HUES6 (cell line): ENCODE measurements around the gene ATP5PO.
A peak's percentile ranks its signal among the peaks of the same experiment; 100 is the strongest.

Experiments
- H3K27ac ChIP-seq: 2 replicates; pipeline ENCODE4 v1.7.0; 2013; ENCODE audit warnings: low read depth, mild to moderate bottlenecking, low read length, inconsistent platforms
- H3K27me3 ChIP-seq: 2 replicates; pipeline ENCODE4 v1.6.1; 2013; ENCODE audit warnings: low read length; ENCODE audit not compliant: control insufficient read depth, insufficient read depth
- H3K36me3 ChIP-seq: 2 replicates; pipeline ENCODE4 v1.6.1; 2013; ENCODE audit warnings: low read length; ENCODE audit not compliant: control insufficient read depth, insufficient read depth
- H3K4me1 ChIP-seq: 2 replicates; pipeline ENCODE4 v1.6.1; 2013; ENCODE audit warnings: low read length; ENCODE audit not compliant: control insufficient read depth, insufficient read depth
- H3K4me3 ChIP-seq: 2 replicates; pipeline ENCODE4 v1.5.1; 2013; ENCODE audit warnings: low read depth, low read length
- H3K9ac ChIP-seq: one replicate; pipeline ENCODE4 v1.6.1; 2013; ENCODE audit warnings: mild to moderate bottlenecking, low read length
- H3K9me3 ChIP-seq: 2 replicates; pipeline ENCODE4 v1.6.1; 2013; ENCODE audit warnings: low read depth, low read length; ENCODE audit not compliant: control insufficient read depth, insufficient read depth

The ATP5PO gene, protein sequence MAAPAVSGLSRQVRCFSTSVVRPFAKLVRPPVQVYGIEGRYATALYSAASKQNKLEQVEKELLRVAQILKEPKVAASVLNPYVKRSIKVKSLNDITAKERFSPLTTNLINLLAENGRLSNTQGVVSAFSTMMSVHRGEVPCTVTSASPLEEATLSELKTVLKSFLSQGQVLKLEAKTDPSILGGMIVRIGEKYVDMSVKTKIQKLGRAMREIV

DNA sequence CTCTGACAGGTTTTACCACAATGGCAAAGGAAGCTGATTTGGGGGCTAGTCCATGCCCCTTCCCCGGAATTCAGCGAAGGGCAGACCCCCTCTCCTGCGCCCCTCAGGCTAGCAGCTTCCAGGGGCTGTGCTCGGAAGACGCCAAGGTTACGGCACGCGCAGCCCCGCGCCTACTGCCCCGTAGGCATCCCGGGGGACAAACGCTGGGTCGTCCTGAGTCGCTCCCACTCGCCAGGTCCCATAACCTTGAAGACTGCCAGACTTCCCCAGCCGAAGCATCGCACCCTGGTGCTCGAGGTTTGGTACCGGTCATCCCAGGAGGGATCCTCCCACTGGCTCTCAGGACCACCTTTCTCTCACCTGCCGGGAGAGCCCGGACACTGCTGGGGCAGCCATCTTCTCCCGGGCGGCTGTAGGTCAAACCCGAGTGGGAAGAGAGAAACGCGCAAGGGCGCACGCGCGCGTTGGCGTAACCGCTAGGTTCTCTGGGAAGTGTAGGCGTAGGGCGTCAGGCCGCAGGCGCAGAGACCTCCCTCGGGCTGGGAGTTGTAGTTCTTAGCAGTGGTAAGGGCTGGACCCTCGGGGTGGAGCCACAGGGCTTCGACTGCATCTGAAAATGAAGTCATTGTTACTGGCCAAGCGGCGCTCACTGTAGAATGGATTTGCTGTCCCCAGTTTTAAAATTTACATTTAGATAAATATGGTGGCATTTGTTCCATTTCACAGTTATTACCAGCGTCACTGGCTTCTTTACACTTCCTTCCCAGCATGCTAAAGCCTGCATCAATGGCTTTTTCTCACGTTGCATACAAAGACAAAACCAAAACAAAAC is at the start of gene ATP5PO:
Gene ATP5PO (minus strand): TSS at position 437 of the 832 bp plus-strand sequence. CDS start 41 bp downstream, at position 396.
- Histone ChIP-seq H3K27ac (peak within 1 kb of the TSS; percentile 60), H3K9me3 (no peaks in the 10 kb centered on the region), H3K4me1 (peaks cover 12% of the 10 kb centered on the region; the same call in 1 of the 2 replicates), H3K9ac (peak within 1 kb of the TSS; percentile 91), H3K36me3 (peaks cover 37% of the 10 kb centered on the region), H3K27me3 (no peaks in the 10 kb centered on the region), H3K4me3 (peak within 1 kb of the TSS; percentile 95)

DNA sequence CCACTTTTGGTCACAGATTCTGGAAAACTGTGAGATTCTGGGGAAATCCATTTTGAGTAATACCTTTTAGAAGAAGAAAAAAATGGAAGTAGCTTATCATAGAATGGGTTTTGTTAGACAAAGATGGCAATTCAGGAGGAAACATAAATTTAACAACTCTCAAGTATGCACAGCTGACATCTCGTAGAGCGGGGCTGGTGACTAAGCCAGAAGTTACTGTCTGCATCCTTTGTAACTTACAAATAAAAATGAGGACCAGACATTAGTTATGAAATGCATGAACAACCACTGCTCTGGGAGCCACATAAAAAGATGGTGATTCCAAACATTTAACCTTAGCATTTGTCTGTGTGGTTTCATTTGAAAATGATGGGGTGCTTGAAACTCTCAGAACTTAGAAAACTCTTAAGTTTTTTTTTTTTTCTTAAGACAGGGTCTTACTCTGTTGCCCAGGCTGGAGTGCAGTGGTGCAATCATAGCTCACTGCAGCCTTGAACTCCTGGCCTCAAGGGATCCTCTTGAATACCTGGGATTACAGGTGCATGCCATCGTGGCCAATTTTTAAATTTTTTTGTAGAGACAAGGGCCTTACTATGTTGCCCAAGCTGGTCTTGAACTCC is 49.2 kb upstream of the ATP5PO start:
- Histone ChIP-seq H3K27ac (no peak overlapping the region), H3K4me1 (peaks cover 8% of the 10 kb centered on the region), H3K9me3 (peaks cover 7% of the 10 kb centered on the region), H3K36me3 (no peaks in the 10 kb centered on the region), H3K4me3 (no peak overlapping the region), H3K9ac (no peak overlapping the region), H3K27me3 (no peaks in the 10 kb centered on the region)

DNA sequence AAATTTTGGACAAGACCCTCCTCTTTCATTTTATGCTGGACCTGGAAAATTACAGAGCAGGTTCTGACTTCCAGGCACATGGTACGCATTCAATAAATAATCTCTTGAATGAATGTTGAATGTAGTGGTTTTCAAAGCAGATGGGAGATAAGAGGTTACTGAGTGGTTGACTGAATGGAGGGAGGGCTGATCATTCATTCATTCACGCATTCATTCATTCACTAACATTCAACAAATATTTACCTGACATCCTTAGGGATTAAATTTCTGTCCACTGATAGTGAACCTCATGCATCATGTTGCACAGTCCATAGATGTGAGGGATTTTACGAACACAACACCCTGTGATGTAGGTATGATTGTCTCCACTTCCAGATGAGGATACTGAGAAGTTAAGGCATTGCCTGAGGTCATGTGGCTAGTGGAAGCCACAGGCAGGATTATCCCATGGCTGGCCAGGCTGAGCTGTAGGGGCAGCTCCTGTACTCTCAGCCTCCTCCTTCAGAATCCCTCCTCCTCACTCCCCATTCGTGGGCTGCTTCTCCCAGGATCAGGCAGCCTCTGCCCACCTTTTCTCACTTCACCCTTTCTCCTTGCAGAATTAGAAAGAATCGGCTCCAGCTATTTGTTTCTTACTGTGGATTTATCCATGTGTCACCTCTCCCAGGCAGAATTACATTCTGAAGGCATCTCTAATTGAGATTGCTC is 48.4 kb upstream of the ATP5PO start:
- peaks cover 8% of the 10 kb centered on the region for H3K4me1 ChIP-seq
- no peaks in the 10 kb centered on the region for H3K36me3 ChIP-seq
- peaks cover 13% of the 10 kb centered on the region for H3K9me3 ChIP-seq
- H3K27me3 ChIP-seq, result no peaks in the 10 kb centered on the region
- no peak overlapping the region for H3K9ac ChIP-seq
- no peak overlapping the region for H3K4me3 ChIP-seq
- H3K27ac ChIP-seq, result no peak overlapping the region

DNA sequence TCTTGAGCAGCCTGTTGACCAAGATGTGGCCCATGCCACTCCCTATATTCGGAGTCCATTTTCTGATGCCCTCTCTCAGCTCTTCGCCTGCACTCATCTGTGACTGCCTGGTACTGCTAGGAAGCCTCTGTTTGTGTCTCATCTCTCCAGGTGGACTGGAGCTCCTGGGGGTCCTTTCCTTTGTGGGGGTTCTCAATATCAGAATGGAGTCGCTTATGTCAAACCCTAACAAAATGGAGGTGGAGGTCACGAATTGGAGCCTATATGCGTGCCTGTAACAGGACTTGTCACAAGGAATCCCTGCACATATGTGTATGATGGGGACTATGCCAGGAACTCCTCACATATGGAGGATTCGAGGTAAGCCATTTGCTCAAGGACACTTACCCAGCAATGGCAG is 46.7 kb upstream of the ATP5PO start:
- no peaks in the 10 kb centered on the region for H3K4me1 ChIP-seq
- H3K36me3 ChIP-seq, result no peaks in the 10 kb centered on the region
- no peak overlapping the region for H3K9ac ChIP-seq
- H3K4me3 ChIP-seq, result no peak overlapping the region
- H3K27me3 ChIP-seq, result no peaks in the 10 kb centered on the region
- H3K9me3 ChIP-seq, result peaks cover 13% of the 10 kb centered on the region
- H3K27ac ChIP-seq, result no peak overlapping the region

DNA sequence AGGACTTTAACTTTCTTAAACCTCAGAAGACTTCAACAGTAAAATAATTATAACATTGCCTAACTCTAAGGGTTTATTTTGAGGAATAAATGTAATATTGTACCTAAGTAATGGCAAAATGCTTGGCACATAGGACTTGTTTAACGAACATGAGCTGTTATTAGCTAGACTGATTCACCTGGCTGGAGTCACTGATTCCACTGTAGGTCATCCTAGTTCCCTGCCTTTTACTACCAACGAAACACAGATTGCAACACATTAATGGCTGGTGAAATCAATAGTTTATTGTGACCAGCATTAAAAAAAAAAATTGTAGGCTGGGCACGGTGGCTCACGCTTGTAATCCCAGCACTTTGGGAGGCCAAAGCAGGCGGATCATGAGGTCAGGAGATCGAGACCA is 45.5 kb upstream of the ATP5PO start:
- H3K9ac ChIP-seq, result no peak overlapping the region
- no peaks in the 10 kb centered on the region for H3K36me3 ChIP-seq
- no peak overlapping the region for H3K4me3 ChIP-seq
- H3K27me3 ChIP-seq, result no peaks in the 10 kb centered on the region
- no peaks in the 10 kb centered on the region for H3K4me1 ChIP-seq
- H3K9me3 ChIP-seq, result peaks cover 13% of the 10 kb centered on the region
- no peak overlapping the region for H3K27ac ChIP-seq

DNA sequence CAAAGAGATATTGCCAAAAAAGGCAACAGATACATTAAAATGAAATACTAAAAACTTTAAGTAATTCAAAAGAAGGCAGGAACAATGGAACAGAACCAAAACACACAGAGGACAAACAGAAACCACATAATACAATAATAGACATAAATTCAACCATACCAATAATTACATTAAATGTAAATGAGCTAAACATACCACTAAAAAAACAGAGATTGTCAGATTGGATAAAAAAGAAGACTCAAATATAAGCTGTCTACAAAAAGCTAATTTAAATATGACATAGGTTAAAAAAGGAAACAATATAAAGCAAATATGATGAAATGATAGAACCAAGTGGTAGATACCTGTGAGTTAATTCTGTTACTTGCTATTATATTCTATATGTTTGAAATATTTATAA is 44.1 kb upstream of the ATP5PO start:
- H3K9ac ChIP-seq, result no peak overlapping the region
- no peak overlapping the region for H3K27ac ChIP-seq
- H3K9me3 ChIP-seq, result peaks cover 13% of the 10 kb centered on the region
- no peaks in the 10 kb centered on the region for H3K36me3 ChIP-seq
- H3K4me3 ChIP-seq, result no peak overlapping the region
- no peaks in the 10 kb centered on the region for H3K27me3 ChIP-seq
- H3K4me1 ChIP-seq, result no peaks in the 10 kb centered on the region

DNA sequence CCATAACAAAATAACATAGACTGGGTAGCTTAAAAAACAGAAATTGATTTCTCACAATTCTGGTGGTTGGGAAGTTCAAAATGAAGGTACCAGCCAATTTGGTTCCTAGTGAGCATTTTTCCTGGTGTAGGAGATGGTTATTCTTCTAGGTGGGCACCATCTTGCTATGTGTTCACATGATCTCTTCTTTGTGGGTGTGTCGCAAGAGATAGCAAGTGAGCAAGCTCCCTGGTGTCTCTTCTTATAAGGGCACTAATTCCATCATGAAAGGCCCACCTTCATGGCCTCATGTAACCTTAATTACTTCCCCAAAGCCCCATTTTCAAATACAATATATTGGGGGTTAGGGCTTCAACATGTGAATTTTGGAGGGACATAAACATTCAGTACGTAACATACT is 38.8 kb upstream of the ATP5PO start:
- Histone ChIP-seq H3K27ac (no peak overlapping the region), H3K9ac (no peak overlapping the region), H3K9me3 (0 out of 2 replicates have a peak, but pooled peaks cover 3% of the 10 kb centered on the region), H3K4me1 (peaks cover under 1% of the 10 kb centered on the region; the same call in 1 of the 2 replicates), H3K36me3 (no peaks in the 10 kb centered on the region), H3K27me3 (no peaks in the 10 kb centered on the region), H3K4me3 (no peak overlapping the region)

DNA sequence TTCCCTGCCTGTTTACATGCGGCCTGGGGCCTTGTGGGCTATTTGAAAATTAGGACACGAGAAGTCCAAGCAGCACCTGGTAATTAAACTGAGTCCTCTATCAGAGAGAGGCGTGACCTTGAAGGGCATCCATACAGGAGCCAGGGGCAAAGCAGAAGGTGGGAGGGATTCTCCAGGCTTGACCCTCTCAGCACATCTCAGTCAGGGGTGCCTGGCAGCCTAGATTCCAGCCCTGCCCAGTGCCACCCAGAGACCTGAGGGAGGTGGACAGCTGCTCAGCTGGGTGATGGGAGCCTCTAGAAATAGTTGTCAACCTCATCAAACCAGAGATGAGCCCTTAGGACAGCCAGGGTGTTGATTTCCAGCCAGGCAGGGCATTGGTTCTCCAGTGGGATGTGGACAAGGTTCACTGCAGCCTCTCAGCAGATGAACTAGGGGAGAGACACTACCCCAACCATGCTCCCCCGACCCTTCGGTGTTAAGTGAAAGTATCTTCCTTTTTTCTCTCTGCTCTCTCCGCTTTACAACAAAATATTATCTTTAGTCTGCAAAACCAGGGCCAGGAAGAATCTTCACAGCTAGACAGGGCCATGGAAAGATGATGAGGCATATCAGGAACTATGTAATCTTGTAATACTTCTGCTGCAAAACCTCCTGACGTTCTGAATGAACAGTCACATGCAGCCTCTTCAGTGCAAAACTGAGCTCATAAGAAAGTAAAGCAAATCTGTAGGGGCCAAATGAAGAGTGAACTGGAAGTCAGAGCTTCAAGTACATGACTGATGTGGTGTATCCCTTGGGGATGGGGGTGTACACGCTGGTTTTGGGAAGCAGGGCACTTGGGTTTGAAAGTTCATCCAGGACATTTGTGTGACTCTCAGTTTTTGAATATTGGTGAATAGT is 35.9 kb upstream of the ATP5PO start:
- Histone ChIP-seq H3K4me1 (peaks cover 22% of the 10 kb centered on the region), H3K27ac (no peak overlapping the region), H3K27me3 (no peaks in the 10 kb centered on the region), H3K9ac (no peak overlapping the region), H3K4me3 (no peak overlapping the region), H3K36me3 (no peaks in the 10 kb centered on the region), H3K9me3 (no peaks in the 10 kb centered on the region)

DNA sequence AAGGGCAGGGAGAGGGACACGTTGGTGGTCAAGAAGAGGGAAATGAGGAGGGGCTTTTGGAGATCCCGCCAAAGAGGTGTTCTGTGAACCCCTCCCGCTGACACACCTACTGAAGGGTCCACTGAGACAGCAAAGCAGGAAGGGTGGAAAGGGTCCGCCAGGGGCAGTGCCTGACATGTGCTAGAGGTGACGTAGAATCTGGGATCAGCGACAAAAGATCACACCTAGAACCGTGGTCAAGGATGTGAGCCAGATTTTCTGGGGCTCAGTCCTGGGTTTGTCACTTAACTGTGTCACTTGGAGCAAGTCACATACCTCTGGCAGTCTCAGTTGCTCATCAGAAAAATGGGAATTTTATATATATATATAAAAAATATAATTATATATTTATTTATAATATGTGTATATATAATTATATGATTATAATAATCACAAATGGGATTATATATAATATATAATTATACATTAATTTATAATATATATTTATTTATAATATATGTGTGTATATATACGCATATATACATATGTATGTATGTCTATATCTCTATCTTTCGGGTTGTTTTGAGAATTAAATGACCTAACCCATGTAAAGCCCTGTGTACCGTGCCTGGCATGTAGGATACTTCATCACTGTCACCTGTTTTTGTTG is 35.0 kb upstream of the ATP5PO start:
- Histone ChIP-seq H3K9me3 (no peaks in the 10 kb centered on the region), H3K4me1 (peaks cover 22% of the 10 kb centered on the region), H3K4me3 (no peak overlapping the region), H3K9ac (no peak overlapping the region), H3K36me3 (no peaks in the 10 kb centered on the region), H3K27ac (no peak overlapping the region), H3K27me3 (no peaks in the 10 kb centered on the region)
